ENCODE results near the gene FRMD3.

FRMD3 gene

DNA sequence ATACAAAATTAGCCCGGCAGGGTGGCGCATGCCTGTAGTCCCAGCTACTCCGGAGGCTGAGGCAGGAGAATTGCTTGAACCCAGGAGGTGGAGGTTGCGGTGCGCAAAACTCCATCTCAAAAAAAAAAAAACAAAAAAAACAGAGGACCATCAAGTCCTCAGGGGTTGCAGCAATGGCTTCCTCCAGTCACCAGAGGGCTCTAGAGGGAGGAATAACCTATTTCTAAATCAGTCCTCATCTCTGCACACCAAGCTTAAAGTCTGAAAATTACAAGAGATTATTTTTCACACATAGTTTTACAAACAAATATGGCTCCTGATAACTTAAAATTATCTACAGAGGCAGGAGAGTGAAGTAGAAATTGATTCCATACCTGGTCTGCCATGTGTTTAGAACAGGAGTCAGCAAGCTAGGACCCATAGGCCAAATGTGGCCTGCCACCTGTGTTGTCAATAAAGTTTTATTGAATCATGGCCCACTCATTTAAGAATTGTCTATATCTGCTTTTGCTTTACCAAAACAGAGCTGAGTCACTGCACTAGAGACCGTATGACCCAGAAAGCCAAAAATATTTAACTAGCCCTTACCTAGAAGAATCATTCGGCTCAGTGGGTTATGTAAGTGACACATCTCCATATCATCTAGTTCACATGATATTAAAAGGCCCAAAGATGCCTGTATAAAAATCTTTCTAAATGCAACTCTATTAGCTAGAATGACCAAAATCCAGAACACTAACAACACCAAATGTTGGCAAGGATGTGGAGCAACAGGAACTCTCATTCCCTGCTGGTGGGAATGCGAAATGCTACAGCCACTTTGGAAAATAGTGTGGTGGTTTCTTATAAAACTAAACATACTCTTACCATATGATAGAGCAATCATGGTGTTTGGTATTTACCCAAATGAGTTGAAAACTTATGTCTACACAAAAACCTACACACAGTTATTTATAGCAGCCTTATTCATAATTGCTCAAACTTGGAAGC lies 207.7 kb downstream of the FRMD3 start:
- Mint-ChIP-seq H3K9me3 (no peaks in the 10 kb centered on the region), H3K4me3 (no peak overlapping the region), H3K27ac (no peak overlapping the region), H3K4me1 (no peaks in the 10 kb centered on the region), H3K27me3 (no peaks in the 10 kb centered on the region), H3K36me3 (no peaks in the 10 kb centered on the region)
- no peak for ATAC-seq (replicated peaks)
- no peak for DNase-seq

DNA sequence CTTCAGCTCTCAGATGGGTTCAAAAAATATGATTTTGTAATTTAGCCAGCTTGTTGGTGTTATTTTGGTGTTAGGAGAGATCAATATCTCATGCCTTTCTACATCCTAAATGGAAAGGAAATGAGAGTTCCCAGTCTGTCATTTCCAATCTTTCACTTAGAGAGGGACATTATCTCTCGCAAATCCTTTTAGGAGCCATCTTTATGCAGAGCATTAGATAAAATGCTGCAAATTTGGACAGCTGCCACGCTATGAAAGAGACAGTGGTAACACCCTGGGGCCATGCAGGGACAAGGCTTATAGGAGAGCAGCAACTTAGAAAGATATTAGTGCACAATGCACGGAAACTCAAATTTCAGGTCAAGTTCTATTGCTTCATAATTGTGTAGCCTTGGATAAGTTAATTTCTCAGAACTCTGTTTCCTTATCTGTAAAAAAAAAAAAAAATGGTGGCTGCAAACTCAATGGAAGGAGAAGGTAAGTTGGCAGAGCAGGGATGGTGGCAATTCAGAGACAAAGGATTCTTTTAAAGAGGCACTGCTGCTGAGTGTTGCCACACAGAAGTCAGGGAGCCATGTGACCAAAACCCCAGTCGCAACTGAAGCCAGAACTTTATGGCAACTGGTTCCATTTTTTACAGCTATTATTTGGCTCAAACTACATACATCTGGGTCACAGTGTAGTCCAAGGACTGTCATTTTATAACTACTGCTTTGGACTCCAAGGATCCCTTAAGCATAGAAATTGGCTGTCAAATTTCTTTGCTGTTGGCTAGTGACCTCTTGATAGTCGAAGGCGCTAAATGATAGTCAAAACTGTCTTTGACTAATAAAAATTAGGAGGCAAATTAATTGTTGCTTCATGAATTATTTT lies 210.2 kb downstream of the FRMD3 start:
- no peak overlapping the region for H3K4me3 Mint-ChIP-seq
- no peaks in the 10 kb centered on the region for H3K36me3 Mint-ChIP-seq
- ATAC-seq (replicated peaks) (no peak), DNase-seq (no peak)
- H3K27ac Mint-ChIP-seq, result no peak overlapping the region
- no peaks in the 10 kb centered on the region for H3K4me1 Mint-ChIP-seq
- peaks cover 0 to 1% of the 10 kb centered on the region in 2 donors for H3K9me3 Mint-ChIP-seq
- no peaks in the 10 kb centered on the region for H3K27me3 Mint-ChIP-seq

DNA sequence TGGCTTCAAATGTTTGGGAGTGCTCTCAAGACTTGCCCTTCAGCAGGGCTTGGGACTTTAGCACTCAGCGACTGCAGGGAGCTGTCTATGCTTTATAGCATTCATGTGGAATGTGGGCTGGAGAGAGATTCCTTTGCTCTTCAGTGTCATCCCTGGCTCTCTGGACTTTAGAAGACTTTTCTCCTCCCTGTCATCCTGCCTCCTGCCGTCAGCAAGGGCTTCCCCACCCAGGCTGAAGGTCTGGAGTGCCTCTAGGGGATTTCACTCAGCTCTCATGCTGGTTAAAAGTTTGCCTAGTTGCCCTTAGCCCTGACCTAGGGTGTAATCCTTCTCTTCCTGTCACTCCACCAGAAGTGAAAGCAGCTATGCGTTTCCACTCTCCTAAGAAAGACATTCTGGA lies 210.9 kb downstream of the FRMD3 start:
- H3K4me1 Mint-ChIP-seq, result no peaks in the 10 kb centered on the region
- DNase-seq, result no peak
- H3K4me3 Mint-ChIP-seq, result no peak overlapping the region
- no peaks in the 10 kb centered on the region for H3K27me3 Mint-ChIP-seq
- H3K9me3 Mint-ChIP-seq, result peaks cover 0 to 1% of the 10 kb centered on the region in 2 donors
- no peak overlapping the region for H3K27ac Mint-ChIP-seq
- H3K36me3 Mint-ChIP-seq, result no peaks in the 10 kb centered on the region
- ATAC-seq (replicated peaks), result no peak

DNA sequence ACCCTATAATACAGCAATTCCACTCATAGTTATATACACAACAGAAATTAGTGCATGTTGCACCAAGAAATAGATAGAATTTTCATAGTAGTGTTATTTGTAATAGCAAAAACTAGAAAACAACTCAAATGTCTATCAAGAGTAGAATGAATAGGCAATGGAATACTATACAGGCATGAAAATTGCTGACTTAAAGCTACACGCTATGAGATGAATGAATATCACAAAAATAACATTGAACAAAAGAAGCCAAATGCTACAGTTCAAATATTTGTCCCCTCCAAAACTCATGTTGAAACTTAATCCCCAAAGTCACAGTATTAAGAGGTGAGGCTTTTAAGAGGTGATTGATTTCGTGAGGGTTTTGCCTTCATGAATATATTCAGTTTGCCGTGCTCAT lies 215.1 kb downstream of the FRMD3 start:
- H3K4me3 Mint-ChIP-seq, result no peak overlapping the region
- DNase-seq, result no peak
- H3K36me3 Mint-ChIP-seq, result peaks cover 2 to 3% of the 10 kb centered on the region in 2 donors
- H3K9me3 Mint-ChIP-seq, result peaks cover 17 to 19% of the 10 kb centered on the region in 2 donors
- H3K27me3 Mint-ChIP-seq, result peaks cover 0 to 4% of the 10 kb centered on the region in 2 donors
- no peak for ATAC-seq (replicated peaks)
- no peaks in the 10 kb centered on the region for H3K4me1 Mint-ChIP-seq
- H3K27ac Mint-ChIP-seq, result no peak overlapping the region

DNA sequence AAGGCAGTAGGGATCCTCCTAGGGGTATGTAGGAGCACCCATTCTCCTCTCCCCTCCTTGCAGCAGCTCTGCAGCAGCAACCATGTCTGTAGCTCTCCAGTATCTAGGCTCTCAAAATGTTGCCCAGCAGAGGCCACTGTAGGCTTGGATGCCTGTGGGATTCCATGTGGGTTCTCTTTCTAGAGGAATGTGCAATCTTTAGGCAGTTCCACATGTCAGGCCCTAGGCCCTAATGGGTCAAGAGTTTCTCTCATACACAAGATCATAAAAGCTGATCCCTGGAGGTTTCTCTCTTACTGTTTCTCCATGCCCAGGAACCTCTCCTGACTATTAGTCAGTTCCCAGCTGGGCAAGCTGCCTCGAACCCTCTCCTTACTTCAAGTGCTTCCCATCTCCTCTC lies 215.8 kb downstream of the FRMD3 start:
- peaks cover 2 to 3% of the 10 kb centered on the region in 2 donors for H3K36me3 Mint-ChIP-seq
- H3K9me3 Mint-ChIP-seq, result peaks cover 17 to 19% of the 10 kb centered on the region in 2 donors
- H3K27ac Mint-ChIP-seq, result no peak overlapping the region

DNA sequence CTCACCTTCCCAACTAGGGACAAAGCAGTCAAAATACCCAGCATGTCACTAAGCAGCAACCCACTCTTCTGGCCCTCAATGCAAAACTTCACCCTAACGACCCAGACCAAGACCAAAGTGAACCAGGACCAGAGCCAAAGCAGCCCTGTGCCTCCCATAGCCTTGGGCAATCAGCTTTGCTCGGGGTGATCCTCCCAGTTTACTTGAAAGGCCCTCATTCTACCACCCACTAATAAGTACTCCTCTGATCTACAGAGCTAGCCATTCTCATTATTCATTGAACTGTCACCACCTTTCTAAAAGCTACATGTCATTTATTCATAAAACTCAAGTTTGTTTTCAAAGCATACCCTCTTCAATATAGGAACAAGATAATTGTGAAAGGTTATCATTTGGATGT lies 221.0 kb downstream of the FRMD3 start:
- H3K9me3 Mint-ChIP-seq, result peaks cover 18 to 19% of the 10 kb centered on the region in 2 donors
- no peaks in the 10 kb centered on the region for H3K4me1 Mint-ChIP-seq
- H3K36me3 Mint-ChIP-seq, result peaks cover 2 to 3% of the 10 kb centered on the region in 2 donors
- ATAC-seq (replicated peaks) (no peak), DNase-seq (no peak)
- no peak overlapping the region for H3K27ac Mint-ChIP-seq
- H3K4me3 Mint-ChIP-seq, result no peak overlapping the region
- H3K27me3 Mint-ChIP-seq, result peaks cover 0 to 4% of the 10 kb centered on the region in 2 donors

More for the DNA sequence above, 215.8 kb downstream of the FRMD3 start:
- Mint-ChIP-seq H3K4me1 (no peaks in the 10 kb centered on the region), H3K4me3 (no peak overlapping the region), H3K27me3 (peaks cover 0 to 4% of the 10 kb centered on the region in 2 donors)
- ATAC-seq (replicated peaks) (no peak), DNase-seq (no peak)

DNA sequence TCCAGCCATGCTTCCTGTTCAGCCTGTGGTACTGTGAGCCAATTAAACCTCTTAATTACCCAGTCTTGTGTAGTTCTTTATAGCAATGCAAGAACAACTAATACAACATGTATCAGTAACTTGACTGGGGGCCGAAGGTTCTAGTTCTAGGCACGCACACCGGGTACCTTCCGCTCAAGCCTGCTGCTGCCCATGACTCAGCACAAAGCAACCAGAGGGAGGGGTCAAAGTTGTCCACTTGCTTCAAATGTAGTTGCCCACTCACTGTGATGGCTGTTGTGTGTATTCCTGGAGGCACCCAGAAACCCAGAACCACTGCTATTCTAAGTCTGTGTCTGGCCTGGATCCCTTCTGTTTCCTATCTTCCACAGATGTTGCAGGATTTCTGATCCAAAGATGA lies 222.6 kb downstream of the FRMD3 start:
- peaks cover 0 to 5% of the 10 kb centered on the region in 2 donors for H3K36me3 Mint-ChIP-seq
- no peaks in the 10 kb centered on the region for H3K4me1 Mint-ChIP-seq
- DNase-seq (no peak), ATAC-seq (replicated peaks) (no peak)
- H3K9me3 Mint-ChIP-seq, result peaks cover 7 to 13% of the 10 kb centered on the region in 2 donors
- H3K27ac Mint-ChIP-seq, result no peak overlapping the region
- H3K27me3 Mint-ChIP-seq, result no peaks in the 10 kb centered on the region
- no peak overlapping the region for H3K4me3 Mint-ChIP-seq

DNA sequence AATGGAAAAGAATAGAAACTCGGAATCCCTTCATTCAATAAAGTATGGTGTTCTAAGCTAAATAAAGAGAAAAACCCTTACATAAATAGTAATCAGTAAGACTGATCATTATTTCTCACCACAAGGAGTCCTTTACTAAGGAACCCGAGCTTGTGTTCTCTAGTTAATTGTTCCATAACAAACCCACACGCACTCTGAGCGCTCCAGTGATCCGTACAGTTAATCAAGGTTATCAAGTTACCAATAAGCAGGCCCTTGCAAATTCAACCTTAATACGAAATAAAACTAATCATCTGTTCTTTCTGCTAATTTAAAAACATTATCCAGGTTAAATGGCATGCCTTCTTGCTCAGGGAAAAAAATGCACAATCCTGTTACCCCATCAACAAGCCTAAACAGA lies 224.4 kb downstream of the FRMD3 start:
- H3K4me3 Mint-ChIP-seq, result no peak overlapping the region
- no peak for DNase-seq
- H3K27ac Mint-ChIP-seq, result no peak overlapping the region
- H3K36me3 Mint-ChIP-seq, result peaks cover 0 to 3% of the 10 kb centered on the region in 2 donors
- no peaks in the 10 kb centered on the region for H3K4me1 Mint-ChIP-seq
- H3K27me3 Mint-ChIP-seq, result no peaks in the 10 kb centered on the region
- peaks cover 0 to 5% of the 10 kb centered on the region in 2 donors for H3K9me3 Mint-ChIP-seq
- no peak for ATAC-seq (replicated peaks)

DNA sequence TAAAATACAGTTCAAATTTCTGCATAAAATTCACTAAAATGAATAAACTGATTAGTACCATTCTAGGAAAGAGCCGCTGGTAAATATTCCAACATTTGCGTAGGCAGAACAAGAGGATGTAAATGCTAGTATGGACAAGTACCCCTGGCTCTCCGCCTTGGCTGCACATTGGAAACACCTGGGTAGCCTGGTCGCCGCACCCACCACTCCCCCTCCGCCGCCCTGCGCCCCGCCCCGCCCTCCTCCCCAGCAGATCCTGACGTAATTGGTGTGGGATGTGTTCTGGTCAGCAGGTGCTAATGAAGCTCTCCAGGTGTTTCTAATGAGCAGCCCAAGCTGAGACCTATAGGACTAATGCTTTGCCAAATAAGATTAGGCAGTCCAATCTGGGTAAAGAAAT lies 225.7 kb downstream of the FRMD3 start:
- Mint-ChIP-seq H3K27ac (no peak overlapping the region), H3K4me3 (no peak overlapping the region), H3K27me3 (no peaks in the 10 kb centered on the region), H3K4me1 (no peaks in the 10 kb centered on the region), H3K9me3 (peaks cover 0 to 3% of the 10 kb centered on the region in 2 donors), H3K36me3 (peaks cover 0 to 3% of the 10 kb centered on the region in 2 donors)
- no peak for DNase-seq
- ATAC-seq (replicated peaks), result no peak

DNA sequence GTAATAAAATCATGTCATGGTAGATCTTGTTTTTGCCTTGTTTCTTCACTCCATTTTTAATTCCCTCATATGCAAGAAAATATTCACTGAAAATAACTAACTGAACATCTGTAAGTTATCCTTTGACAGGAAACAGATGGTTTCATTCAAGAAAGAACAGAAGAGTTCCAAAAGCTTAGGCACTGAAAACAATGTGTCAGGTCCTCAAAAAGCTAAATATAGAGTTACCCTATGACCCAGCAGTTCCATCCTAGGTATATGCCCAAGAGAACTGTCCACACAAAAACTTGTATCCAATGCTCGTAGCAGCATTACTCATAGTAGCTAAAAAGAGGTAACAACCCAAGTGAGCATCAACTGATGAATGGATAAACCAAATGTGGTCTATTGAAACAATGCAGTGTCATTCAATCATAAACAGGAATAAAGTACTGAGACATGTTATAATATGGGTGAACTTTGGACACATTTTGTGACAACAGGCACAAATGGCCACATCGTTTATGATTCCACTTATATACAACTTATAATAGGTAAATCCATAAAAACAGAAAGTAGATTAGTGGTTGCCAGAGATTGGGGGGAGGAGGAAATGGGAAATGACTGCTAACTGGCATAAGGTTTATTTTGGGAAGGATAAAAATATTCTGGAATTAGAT lies 231.0 kb downstream of the FRMD3 start:
- Mint-ChIP-seq H3K4me1 (no peaks in the 10 kb centered on the region), H3K27ac (no peak overlapping the region), H3K9me3 (no peaks in the 10 kb centered on the region), H3K4me3 (no peak overlapping the region), H3K36me3 (peaks cover 0 to 3% of the 10 kb centered on the region in 2 donors), H3K27me3 (no peaks in the 10 kb centered on the region)
- DNase-seq (no peak), ATAC-seq (replicated peaks) (no peak)

DNA sequence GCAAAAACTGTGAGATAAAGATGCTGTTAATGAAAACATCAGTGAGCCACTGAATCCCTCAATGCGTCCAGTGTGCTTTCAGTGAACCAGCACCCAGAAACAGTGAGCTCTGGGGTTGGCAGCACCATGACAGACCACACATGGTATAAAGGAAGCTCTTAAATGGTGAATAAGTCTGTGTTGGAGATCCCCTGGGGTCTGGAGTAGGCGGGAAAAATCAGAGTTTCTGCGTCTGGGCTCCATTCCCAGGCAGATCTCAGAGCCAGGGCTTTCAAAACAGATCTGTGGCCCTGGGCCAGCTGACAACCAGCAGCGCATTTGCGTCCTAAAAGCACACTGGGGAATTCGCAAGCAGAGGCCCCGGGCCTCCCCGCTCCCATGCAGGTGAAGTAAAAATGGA lies 233.5 kb downstream of the FRMD3 start:
- Mint-ChIP-seq H3K27ac (no peak overlapping the region), H3K4me3 (no peak overlapping the region), H3K4me1 (no peaks in the 10 kb centered on the region), H3K27me3 (no peaks in the 10 kb centered on the region), H3K9me3 (no peaks in the 10 kb centered on the region), H3K36me3 (no peaks in the 10 kb centered on the region)
- ATAC-seq (replicated peaks) (no peak), DNase-seq (no peak)

DNA sequence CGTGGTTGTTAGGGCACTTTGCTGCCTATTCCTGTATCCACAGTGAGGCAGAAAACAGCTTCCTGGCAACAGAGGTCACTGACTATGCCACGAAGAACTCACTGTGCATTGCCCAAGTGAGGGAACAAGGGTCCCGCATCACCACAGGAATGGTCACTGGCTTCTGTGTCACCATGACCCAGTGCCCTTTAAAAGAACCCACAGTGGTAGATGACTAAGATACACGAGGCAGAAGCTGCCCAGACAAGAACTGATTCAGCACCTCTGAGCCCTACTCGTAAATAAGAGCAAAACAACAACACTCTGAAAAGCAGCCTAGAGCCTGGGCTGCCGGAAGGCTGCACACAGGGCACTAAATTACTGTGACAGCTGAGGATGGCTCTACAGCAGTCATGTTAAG lies 238.6 kb downstream of the FRMD3 start:
- peaks cover 9 to 10% of the 10 kb centered on the region in 2 donors for H3K36me3 Mint-ChIP-seq
- peaks cover 0 to 2% of the 10 kb centered on the region in 2 donors for H3K4me1 Mint-ChIP-seq
- H3K27ac Mint-ChIP-seq, result no peak overlapping the region
- no peak overlapping the region for H3K4me3 Mint-ChIP-seq
- H3K27me3 Mint-ChIP-seq, result no peaks in the 10 kb centered on the region
- DNase-seq (no peak), ATAC-seq (replicated peaks) (peak in 1 of 2 donors; percentile 39)
- peaks cover 0 to 2% of the 10 kb centered on the region in 2 donors for H3K9me3 Mint-ChIP-seq

DNA sequence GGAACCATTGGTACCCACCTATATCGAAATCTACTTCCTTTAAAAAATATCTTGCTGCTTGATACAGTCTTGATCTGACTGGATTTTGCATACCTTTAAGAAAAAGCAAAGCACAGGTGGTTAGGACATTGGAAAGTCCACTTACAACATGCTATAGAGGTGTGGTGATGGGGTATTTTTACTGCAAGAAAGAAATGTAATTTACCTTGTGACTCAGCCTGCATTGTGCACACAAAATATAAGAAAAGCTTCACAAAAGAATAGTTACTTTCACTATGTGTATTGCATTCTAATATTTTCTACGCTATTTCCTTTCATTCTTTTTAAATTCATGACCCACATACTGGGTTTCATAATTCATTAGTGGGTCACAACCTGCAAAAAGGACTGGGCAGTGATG lies 239.1 kb downstream of the FRMD3 start:
- Mint-ChIP-seq H3K9me3 (peaks cover 0 to 2% of the 10 kb centered on the region in 2 donors), H3K4me1 (peaks cover 0 to 2% of the 10 kb centered on the region in 2 donors), H3K27me3 (no peaks in the 10 kb centered on the region), H3K4me3 (no peak overlapping the region), H3K36me3 (peaks cover 9 to 10% of the 10 kb centered on the region in 2 donors), H3K27ac (no peak overlapping the region)
- DNase-seq (no peak), ATAC-seq (replicated peaks) (no peak)

DNA sequence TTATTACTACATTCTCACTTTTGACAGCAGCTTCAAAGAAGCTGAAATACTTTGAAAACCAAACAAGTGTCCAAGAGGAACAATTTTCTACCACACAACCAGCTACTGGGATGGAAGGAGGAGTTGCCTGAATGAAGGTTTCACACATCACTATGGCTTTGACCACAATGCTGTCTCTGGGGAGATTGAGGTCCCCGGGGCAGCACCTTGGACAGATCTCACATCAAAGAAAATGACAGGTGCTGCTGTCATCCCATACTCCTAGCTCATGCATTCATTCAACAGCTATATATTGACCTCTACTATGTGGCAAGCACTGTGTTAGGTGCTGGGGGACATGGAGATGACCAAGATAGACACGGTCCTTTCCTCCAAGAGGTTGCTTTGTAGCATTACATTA lies 242.1 kb downstream of the FRMD3 start:
- Mint-ChIP-seq H3K4me3 (no peak overlapping the region), H3K36me3 (peaks cover 9 to 10% of the 10 kb centered on the region in 2 donors), H3K9me3 (peaks cover 0 to 2% of the 10 kb centered on the region in 2 donors), H3K27me3 (no peaks in the 10 kb centered on the region), H3K4me1 (peaks cover 0 to 2% of the 10 kb centered on the region in 2 donors), H3K27ac (no peak overlapping the region)
- DNase-seq, result peak; percentile 3
- ATAC-seq (replicated peaks), result peak in 1 of 2 donors; percentile 51

Data from stimulated activated naive B cell treated with anti-CD40 and anti-IgM and Interleukin-4, amounts not matched to agents 10 μg/mL and 1 μg/mL and 100 μg/mL, for 72 hours (primary cell).